HK-2 (cell line): ENCODE data around the gene FOXC2.
"Not testable (repeated sequence)": the region's sequence is repeated elsewhere in the genome, so short reads cannot be mapped to it uniquely, and the experiment has no call there.

ENCODE experiments used
- DNase-seq: peaks from one replicate; pipeline ENCODE4 v3.0.0-alpha.2; 2018; ENCODE audit not compliant: unreplicated experiment

Gene FOXC2

GRCh38 chr16:86587955-86588354 is 21.3 kb downstream of the FOXC2 start:
- DNase-seq: not testable (repeated sequence)

- no peak for DNase-seq
These were observed 24.0 kb downstream of the FOXC2 start for GRCh38 chr16:86590501-86591144.

GRCh38 chr16:86591270-86591669 is 24.6 kb downstream of the FOXC2 start:
- no peak for DNase-seq

- DNase-seq: no peak
These were observed 27.4 kb downstream of the FOXC2 start for GRCh38 chr16:86593913-86594620.

- no peak for DNase-seq
These were observed 28.1 kb downstream of the FOXC2 start for GRCh38 chr16:86594721-86595120.

- DNase-seq: no peak
These were observed 29.5 kb downstream of the FOXC2 start for GRCh38 chr16:86595983-86596605.

- no peak for DNase-seq
These were observed 30.7 kb downstream of the FOXC2 start for GRCh38 chr16:86597126-86597879.

- no peak for DNase-seq
These were observed 31.4 kb downstream of the FOXC2 start for GRCh38 chr16:86597880-86598606.

GRCh38 chr16:86598607-86599565 is 32.3 kb downstream of the FOXC2 start:
- no peak for DNase-seq

GRCh38 chr16:86601356-86601755 is 34.7 kb downstream of the FOXC2 start:
- no peak for DNase-seq

GRCh38 chr16:86602521-86602920 is 35.9 kb downstream of the FOXC2 start:
- no peak for DNase-seq

- DNase-seq: no peak
These were observed 38.0 kb downstream of the FOXC2 start for GRCh38 chr16:86604436-86605193.

- DNase-seq: no peak
These were observed 39.3 kb downstream of the FOXC2 start for GRCh38 chr16:86605950-86606349.

GRCh38 chr16:86608301-86608747 is 41.7 kb downstream of the FOXC2 start:
- no peak for DNase-seq

- peak; percentile 34 for DNase-seq
These were observed 42.5 kb downstream of the FOXC2 start for GRCh38 chr16:86609115-86609514.

GRCh38 chr16:86609661-86610060 is 43.0 kb downstream of the FOXC2 start:
- DNase-seq: no peak

- no peak for DNase-seq
These were observed 44.3 kb downstream of the FOXC2 start for GRCh38 chr16:86610779-86611524.

- no peak for DNase-seq
These were observed 44.9 kb downstream of the FOXC2 start for GRCh38 chr16:86611525-86611855.

- no peak for DNase-seq
These were observed 45.3 kb downstream of the FOXC2 start for GRCh38 chr16:86611941-86612340.
